K562 (cell line): Measurements from ENCODE around the gene PIH1D1.

Source experiments
- CTCF ChIP-seq, 3 experiments: IDR thresholded peaks in 2 of 3; conservative IDR thresholded peaks in 1 of 3; 2 replicates each; pipeline ENCODE4 v1.5.1; 2011 to 2012; ENCODE audit warnings: low read length in 3 of 3, mild to moderate bottlenecking in 3 of 3, control low read depth in 2 of 3, improper control_type of control experiment in 1 of 3, inconsistent platforms in 1 of 3, low read depth in 1 of 3, mixed read lengths in 1 of 3, moderate library complexity in 1 of 3; ENCODE audit not compliant: insufficient read depth in 2 of 3
- DDX20 ChIP-seq: fragments of 450-650 bp; IDR thresholded peaks from 2 replicates; pipeline ENCODE4 v1.6.1; 2016; ENCODE audit warnings: missing genetic modification characterization, low read depth, mild to moderate bottlenecking, missing compliant biosample characterization, moderate library complexity
- POLR2AphosphoS2 ChIP-seq: IDR thresholded peaks from 2 replicates; pipeline ENCODE4 v1.6.1; 2012; ENCODE audit warnings: low read length, improper control_type of control experiment
- RBM22 ChIP-seq: fragments of 200-400 bp; formaldehyde crosslinking; IDR thresholded peaks from 2 replicates; pipeline ENCODE4 v1.6.1; 2018; ENCODE audit warnings: low read length, low read depth; ENCODE audit not compliant: poor library complexity, severe bottlenecking
- ZNF696 ChIP-seq: fragments of 250-450 bp; sonication (Bioruptor Pico); conservative IDR thresholded peaks from 2 replicates; pipeline ENCODE4 v1.4.0; 2020; ENCODE audit warnings: mild to moderate bottlenecking, moderate library complexity
- TF ChIP-seq, protein P1 (sequence below): sonication (generic); formaldehyde crosslinking; IDR thresholded peaks from 2 replicates; pipeline ENCODE4 v1.9.0; 2022; ENCODE audit warnings: mild to moderate bottlenecking, missing genetic modification reagents

DNA sequence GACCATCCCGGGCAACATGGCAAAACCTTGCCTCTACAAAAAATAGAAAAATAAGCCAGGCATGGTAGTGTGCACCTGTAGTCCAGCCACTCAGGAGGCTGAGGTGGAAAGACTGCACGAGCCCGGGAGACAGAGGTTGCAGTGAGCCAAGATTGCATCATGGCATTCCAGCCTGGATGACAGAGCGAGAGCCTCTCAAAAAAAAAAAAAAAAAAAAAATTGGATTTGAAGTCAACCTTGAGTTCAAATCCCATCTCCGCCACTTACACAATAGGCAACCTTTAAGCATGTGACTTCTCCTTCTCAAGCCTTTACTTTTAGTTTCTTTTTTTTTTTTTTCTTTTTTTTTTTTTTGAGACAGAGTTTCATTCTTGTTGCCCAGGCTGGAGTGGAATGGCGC is 51.6 kb downstream of the PIH1D1 start:
- TF ChIP-seq CTCF (IDR thresholded peaks at IDR 0.05 in 2 of 3, conservative IDR thresholded peaks at IDR 0.05 in 1 of 3; ENCODE audit: insufficient read depth in 2 of 3, low read depth in 1 of 3, low read length in 3 of 3) (no peak), ZNF696 (CRISPR knock-in tag) (no peak), RBM22 (no peak), DDX20 (tag) (no peak), POLR2AphosphoS2 (no peak)
- TF ChIP-seq, protein P1, sequence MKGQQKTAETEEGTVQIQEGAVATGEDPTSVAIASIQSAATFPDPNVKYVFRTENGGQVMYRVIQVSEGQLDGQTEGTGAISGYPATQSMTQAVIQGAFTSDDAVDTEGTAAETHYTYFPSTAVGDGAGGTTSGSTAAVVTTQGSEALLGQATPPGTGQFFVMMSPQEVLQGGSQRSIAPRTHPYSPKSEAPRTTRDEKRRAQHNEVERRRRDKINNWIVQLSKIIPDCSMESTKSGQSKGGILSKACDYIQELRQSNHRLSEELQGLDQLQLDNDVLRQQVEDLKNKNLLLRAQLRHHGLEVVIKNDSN (CRISPR knock-in tag): no peak
